Daoy (cell line): ENCODE measurements around the gene ATOSB. TPM values are rescaled to one million over a fixed set of nuclear protein-coding genes. Genes with fewer than 3 reads are reported as not detected.
"Not testable (repeated sequence)": the region's sequence is repeated elsewhere in the genome, so short reads cannot be mapped to it uniquely, and the experiment has no call there.

ENCODE experiments used
- DNase-seq: peaks from one replicate; pipeline ENCODE4 v3.0.0-alpha.2; 2015; ENCODE audit warnings: low read depth
- total RNA-seq: library from RNA; depleted of rRNA; stranded (reverse); fragments of >200 nt; shearing (Covaris generic); gene quantifications from 2 replicates; pipeline ENCODE4 v1.2.3, GENCODE V29; 2014; rRNA removed

Gene ATOSB, protein sequence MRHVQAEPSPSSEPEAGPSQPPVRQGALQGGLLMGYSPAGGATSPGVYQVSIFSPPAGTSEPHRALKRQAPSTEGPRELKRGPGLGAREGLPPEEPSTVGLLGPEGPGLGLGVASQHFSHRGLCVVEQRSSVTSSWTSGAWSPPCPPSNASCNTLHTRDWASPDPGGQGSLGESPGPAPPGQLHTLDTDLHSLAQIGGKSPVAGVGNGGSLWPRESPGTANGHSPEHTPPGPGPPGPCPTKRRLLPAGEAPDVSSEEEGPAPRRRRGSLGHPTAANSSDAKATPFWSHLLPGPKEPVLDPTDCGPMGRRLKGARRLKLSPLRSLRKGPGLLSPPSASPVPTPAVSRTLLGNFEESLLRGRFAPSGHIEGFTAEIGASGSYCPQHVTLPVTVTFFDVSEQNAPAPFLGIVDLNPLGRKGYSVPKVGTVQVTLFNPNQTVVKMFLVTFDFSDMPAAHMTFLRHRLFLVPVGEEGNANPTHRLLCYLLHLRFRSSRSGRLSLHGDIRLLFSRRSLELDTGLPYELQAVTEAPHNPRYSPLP
- total RNA-seq = 1.9 and 4.7 TPM in 2 replicates

- DNase-seq = peak; percentile 97
Observed at GRCh38 chr9:35115680-35116538, at the start of gene ATOSB. ATOSB (minus strand) TSS chr9:35115862; CDS start chr9:35108274, 7,588 bp downstream.

GRCh38 chr9:35164711-35165110 is 49.0 kb upstream of the ATOSB start:
- peak; percentile 54 for DNase-seq

- DNase-seq = no peak
Observed at GRCh38 chr9:35163413-35163812, 47.8 kb upstream of the ATOSB start.

DNA sequence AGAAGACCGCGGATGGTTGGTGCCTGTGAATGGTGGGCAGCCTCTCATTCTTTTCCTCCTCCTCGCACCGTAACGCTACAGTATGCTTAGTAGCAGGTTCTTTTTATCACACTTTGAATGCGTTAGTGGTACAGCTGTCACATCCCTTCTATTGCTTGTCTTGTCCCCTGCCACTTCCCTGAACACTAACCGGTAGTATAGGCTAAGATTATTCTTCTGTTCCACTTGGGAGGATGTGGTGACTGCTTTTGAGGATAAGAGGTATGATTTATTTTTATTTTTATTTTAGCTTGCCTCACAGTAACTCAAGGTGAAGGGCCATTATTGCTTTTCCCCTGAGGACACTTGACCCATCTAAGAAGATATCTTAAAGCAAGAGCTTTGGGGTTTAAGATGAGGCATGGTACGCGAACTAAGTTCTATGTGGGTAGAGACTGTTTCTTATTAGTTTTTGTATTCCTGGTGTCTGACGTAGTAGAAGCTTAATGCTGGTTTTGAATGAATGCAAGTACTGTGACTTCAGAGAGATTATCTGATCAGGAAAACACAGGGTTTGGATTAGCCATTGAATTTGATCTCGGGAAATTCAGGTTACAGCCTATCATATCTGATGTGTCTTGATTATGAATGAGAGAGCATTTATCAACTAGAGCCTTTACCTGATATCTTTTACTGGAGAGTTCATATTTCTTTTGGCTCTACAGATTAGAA is 47.1 kb upstream of the ATOSB start:
- DNase-seq = no peak

- peak; percentile 96 for DNase-seq
Observed at GRCh38 chr9:35161713-35162604, 46.3 kb upstream of the ATOSB start, which contains the start of gene UNC13B. UNC13B (plus strand) TSS chr9:35162009; CDS start chr9:35162284, 275 bp downstream.

GRCh38 chr9:35158501-35159280 is 43.0 kb upstream of the ATOSB start:
- DNase-seq = no peak

DNA sequence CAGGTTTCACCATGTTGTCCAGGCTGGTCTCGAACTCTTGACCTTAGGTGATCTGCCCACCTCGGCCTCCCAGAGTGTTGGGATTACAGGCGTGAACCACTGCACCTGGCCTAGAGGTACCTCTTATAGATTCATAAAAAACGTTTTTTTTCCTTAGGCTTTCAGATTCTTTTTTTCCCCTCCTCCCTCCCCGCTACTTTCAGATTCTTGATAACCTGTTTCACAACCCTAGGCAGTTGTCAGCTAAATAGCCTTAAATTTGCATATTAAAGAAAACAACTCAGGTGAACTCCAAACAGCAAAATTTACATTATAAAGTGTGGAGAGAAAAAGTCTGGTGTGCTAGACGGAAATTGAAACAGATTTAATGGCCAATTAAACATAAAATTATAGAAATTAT is 42.2 kb upstream of the ATOSB start:
- not testable (repeated sequence) for DNase-seq

DNA sequence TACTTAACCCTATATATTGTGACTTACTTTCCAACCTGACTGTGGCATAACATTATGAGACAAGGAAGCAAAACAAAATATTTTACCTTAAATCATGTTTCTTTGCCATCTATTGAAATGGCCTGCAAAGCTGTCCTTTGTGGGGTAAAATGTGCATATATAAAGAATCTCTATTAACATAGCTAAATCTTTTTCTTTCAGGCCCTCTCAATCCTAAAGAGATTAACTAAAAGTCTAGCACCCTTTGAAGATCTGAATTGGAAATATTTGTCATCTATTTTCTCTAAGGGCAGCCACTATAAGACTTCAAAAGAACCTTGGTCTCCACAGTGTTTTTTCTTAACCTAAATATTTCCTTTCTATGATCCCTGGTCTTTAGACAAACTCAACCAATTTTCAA is 41.1 kb upstream of the ATOSB start:
- no peak for DNase-seq

GRCh38 chr9:35152926-35153325 is 37.3 kb upstream of the ATOSB start:
- no peak for DNase-seq

- DNase-seq = not testable (repeated sequence)
Observed at GRCh38 chr9:35147941-35148563, 32.4 kb upstream of the ATOSB start.

DNA sequence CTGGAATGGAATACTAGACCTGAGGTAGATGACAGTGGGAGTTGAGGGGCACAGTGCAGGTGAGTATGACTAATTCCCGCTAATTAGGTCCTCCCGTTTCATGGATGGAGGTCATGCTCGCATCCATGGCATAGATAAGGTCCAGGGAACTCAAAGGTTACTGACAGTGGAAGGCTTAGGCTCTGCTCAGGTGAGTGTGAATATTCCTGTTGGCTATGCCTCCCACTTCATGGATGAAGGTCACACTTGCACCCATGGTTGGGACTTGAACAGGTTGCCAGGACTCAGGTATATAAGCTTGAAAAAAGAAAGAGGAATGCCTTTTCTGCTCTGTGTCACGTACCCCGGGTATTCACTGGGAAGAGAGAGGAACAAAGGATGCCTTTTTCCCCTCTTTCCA is 26.4 kb upstream of the ATOSB start:
- DNase-seq = no peak

- DNase-seq = no peak
Observed at GRCh38 chr9:35140093-35140492, 24.4 kb upstream of the ATOSB start.

- DNase-seq = no peak
Observed at GRCh38 chr9:35136866-35137265, 21.2 kb upstream of the ATOSB start.

- DNase-seq = no peak
Observed at GRCh38 chr9:35135988-35136387, 20.3 kb upstream of the ATOSB start.

- DNase-seq = no peak
Observed at GRCh38 chr9:35134920-35135319, 19.3 kb upstream of the ATOSB start.

DNA sequence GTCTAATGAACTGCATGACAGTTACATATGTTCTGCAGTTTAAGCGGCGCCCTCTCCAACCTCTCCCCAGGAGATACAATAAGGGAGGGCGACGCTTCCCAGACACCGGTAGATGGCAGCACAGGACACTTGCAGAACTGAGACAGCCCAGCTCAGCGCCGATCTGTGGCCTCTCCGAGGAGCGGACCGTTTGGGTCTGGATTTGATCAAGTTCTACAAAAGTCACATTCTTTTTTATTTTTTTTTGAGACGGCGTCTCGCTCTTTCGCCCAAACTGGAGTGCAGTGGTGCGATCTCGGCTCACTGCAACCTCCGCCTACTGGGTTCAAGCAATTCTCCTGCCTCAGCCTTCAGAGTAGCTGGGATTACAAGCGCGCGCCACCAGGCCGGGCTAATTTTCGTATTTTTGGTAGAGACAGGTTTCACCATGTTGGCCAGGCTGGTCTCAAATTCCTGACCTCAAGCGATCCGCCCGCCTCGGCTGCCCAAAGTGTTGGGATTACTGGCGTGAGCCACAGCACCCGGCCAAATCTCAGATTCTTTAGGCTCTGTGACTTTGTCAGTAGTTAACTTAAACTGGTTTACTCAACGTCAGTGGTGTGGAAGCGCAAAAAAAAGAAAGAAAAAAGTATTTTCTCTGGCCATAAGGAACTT is 1.4 kb upstream of the ATOSB start:
- peak; percentile 95 for DNase-seq

GRCh38 chr9:35116539-35116897 is 856 bp upstream of the ATOSB start:
- no peak for DNase-seq

DNA sequence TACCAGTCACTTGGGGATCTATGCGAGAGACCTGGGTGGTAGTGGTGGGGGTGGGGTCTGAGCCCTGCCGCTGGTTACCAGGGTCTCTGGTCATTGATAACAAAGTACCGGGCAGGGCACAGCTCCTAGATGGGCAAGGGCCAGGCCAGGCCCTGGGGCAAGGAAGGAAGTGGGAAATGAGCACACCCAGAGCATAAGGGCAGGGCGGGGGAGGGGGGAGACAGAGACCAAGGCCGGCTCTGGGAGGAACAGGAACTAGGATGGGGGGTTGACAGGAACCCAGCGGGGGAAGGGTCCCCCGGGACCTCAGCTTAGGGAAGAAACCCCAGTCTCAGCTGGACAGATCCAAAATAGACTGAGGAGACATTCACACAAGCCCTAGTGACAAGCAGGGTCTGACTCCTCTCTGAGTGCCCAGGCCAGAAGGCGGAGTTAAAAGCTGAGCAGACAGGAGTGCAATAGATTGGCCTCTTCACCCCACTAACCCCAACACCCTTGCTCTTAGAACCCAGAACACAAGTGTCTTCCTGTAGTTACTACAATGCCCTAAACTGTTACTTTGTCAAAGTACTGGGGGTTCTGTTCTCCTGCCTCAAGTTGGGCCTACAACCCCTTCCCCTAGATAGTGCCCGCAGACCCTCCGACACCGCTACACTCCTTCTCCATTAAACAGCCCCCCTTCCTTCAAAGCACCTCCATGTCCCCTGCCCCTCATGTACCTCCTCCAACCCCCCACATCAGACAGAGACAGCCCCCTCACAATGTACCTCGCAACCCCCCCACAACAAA is 628 bp downstream of the ATOSB start:
- DNase-seq = peak; percentile 54
